Esophagus squamous epithelium (tissue), 4 donors: ENCODE data around the gene TSPAN32.

ENCODE experiments used
- CTCF ChIP-seq, 6 experiments: fragments of 450-650 bp in 4 of 6; fragments of 200-600 bp in 2 of 6; sonication (generic) in 2 of 6; IDR thresholded peaks; one replicate each; pipeline ENCODE4 v1.5.1; 2016 to 2019; ENCODE audit warnings: antibody characterized with exemption in 6 of 6, mild to moderate bottlenecking in 4 of 6, moderate library complexity in 4 of 6
- POLR2A ChIP-seq, 4 donors: fragments of 450-650 bp; IDR thresholded peaks; one replicate each; pipeline ENCODE4 v1.6.1; 2017; ENCODE audit warnings: antibody characterized with exemption in 4 of 4, mild to moderate bottlenecking in 4 of 4, moderate library complexity in 3 of 4

GRCh38 chr11:2256951-2257700, 44.7 kb upstream of the TSPAN32 start:
- TF ChIP-seq CTCF (IDR thresholded peaks at IDR 0.05) (no peak), POLR2A (IDR thresholded peaks at IDR 0.05) (no peak)
